IMR-90 (cell line): Measurements from ENCODE around the gene CD46. TPM values are rescaled to one million over a fixed set of nuclear protein-coding genes. Genes with fewer than 3 reads are reported as not detected.

Source experiments
- ATAC-seq: fragments of 200-7000 bp; cut with Tn5 transposase; 2 replicates; pipeline ENCODE4 v1.9.1; 2020; ENCODE audit warnings: low read depth, mild to moderate bottlenecking, moderate library complexity
- BruUV-seq: library from RNA; stranded (reverse); fragments of 400-500 nt; replicated peaks from 2 replicates; lab custom pipeline; 2021; lab: Mats Ljungman, UMichigan
- CTCF ChIA-PET: fragments of 300-600 bp; formaldehyde crosslinking; extraction: SDS; loops from one replicate; lab custom pipeline; 2021; ENCODE audit warnings: antibody characterized with exemption; lab: Yijun Ruan, JAX
- POLR2A ChIA-PET: fragments of 300-600 bp; sonication (Branson Sonifier 250); formaldehyde crosslinking; loops from one replicate; lab custom pipeline; 2022; ENCODE audit warnings: antibody characterized with exemption; ENCODE audit not compliant: unreplicated experiment; lab: Charles Lee
- DNase-seq: peaks from one replicate; pipeline ENCODE4 v3.0.0; 2013
- H2AFZ ChIP-seq: replicated peaks from 2 replicates; pipeline ENCODE3; 2013; ENCODE audit warnings: low read length, mild to moderate bottlenecking; ENCODE audit not compliant: poor library complexity
- H2AK5ac ChIP-seq: 2 replicates; pipeline ENCODE4 v1.6.1; 2013; ENCODE audit warnings: low read depth, low read length, inconsistent platforms
- H2AK9ac ChIP-seq: replicated peaks from 2 replicates; pipeline ENCODE3; 2013; ENCODE audit warnings: mild to moderate bottlenecking, low read depth, low read length, moderate library complexity; ENCODE audit not compliant: poor library complexity
- H2BK120ac ChIP-seq: 2 replicates; pipeline ENCODE4 v1.6.1; 2013; ENCODE audit warnings: low read depth, low read length, inconsistent platforms
- H2BK15ac ChIP-seq: 3 replicates; pipeline ENCODE4 v1.6.1; 2013; ENCODE audit warnings: low read depth, low read length, inconsistent platforms
- H2BK20ac ChIP-seq: 2 replicates; pipeline ENCODE4 v1.6.1; 2013; ENCODE audit warnings: low read depth, mild to moderate bottlenecking, inconsistent platforms, low read length, moderate library complexity
- H2BK5ac ChIP-seq: 2 replicates; pipeline ENCODE4 v1.6.1; 2013; ENCODE audit warnings: mild to moderate bottlenecking, low read depth, low read length, inconsistent platforms; ENCODE audit not compliant: poor library complexity, severe bottlenecking
- H3K14ac ChIP-seq: replicated peaks from 2 replicates; pipeline ENCODE4 v1.6.1; 2013; ENCODE audit warnings: low read depth, low read length, inconsistent platforms
- H3K18ac ChIP-seq: 2 replicates; pipeline ENCODE4 v1.6.1; 2013; ENCODE audit warnings: low read depth, low read length, control low read depth
- H3K23ac ChIP-seq: 2 replicates; pipeline ENCODE4 v1.6.1; 2013; ENCODE audit warnings: low read depth, low read length, inconsistent platforms
- H3K27ac ChIP-seq: 2 replicates; pipeline ENCODE4 v1.5.1; 2013; ENCODE audit warnings: mild to moderate bottlenecking, control low read depth, low read length; ENCODE audit not compliant: insufficient read depth
- H3K27me3 ChIP-seq: 2 replicates; pipeline ENCODE4 v1.6.1; 2013; ENCODE audit warnings: low read length; ENCODE audit not compliant: control insufficient read depth, insufficient read depth
- H3K36me3 ChIP-seq: 2 replicates; pipeline ENCODE4 v1.6.1; 2013; ENCODE audit warnings: low read length, mixed read lengths; ENCODE audit not compliant: control insufficient read depth, insufficient read depth
- H3K4ac ChIP-seq: 2 replicates; pipeline ENCODE4 v1.6.1; 2013; ENCODE audit warnings: low read depth, low read length, inconsistent platforms
- H3K4me1 ChIP-seq: 2 replicates; pipeline ENCODE4 v1.6.1; 2013; ENCODE audit warnings: low read length, mixed read lengths; ENCODE audit not compliant: control insufficient read depth, insufficient read depth
- H3K4me2 ChIP-seq: 2 replicates; pipeline ENCODE4 v1.6.1; 2013; ENCODE audit warnings: low read depth, mild to moderate bottlenecking, control low read depth, low read length, moderate library complexity
- H3K4me3 ChIP-seq: 2 replicates; pipeline ENCODE4 v1.5.1; 2013; ENCODE audit warnings: low read depth, mild to moderate bottlenecking, control low read depth, low read length, moderate library complexity; ENCODE audit not compliant: insufficient read depth
- H3K56ac ChIP-seq: 2 replicates; pipeline ENCODE4 v1.6.1; 2013; ENCODE audit warnings: low read length, inconsistent platforms; ENCODE audit not compliant: insufficient read depth; ENCODE audit errors: extremely low read depth
- H3K79me1 ChIP-seq, 2 experiments: 2 replicates each; pipeline ENCODE4 v1.6.1; 2013; ENCODE audit warnings: low read length in 2 of 2, inconsistent platforms in 1 of 2, low read depth in 1 of 2
- H3K9ac ChIP-seq: 2 replicates; pipeline ENCODE4 v1.6.1; 2013; ENCODE audit warnings: low read depth, low read length, control low read depth
- H3K9me1 ChIP-seq: 2 replicates; pipeline ENCODE4 v1.6.1; 2013; ENCODE audit warnings: low read length, inconsistent platforms; ENCODE audit not compliant: insufficient read depth
- H3K9me3 ChIP-seq: 2 replicates; pipeline ENCODE4 v1.6.1; 2013; ENCODE audit warnings: low read length; ENCODE audit not compliant: control insufficient read depth, insufficient read depth
- H4K20me1 ChIP-seq: 2 replicates; pipeline ENCODE4 v1.6.1; 2013; ENCODE audit warnings: low read length, inconsistent platforms; ENCODE audit not compliant: insufficient read depth
- H4K5ac ChIP-seq: 2 replicates; pipeline ENCODE4 v1.6.1; 2013; ENCODE audit warnings: mild to moderate bottlenecking, low read depth, low read length, control low read depth
- H4K8ac ChIP-seq, 2 experiments: 2 replicates each; pipeline ENCODE4 v1.6.1; 2013; ENCODE audit warnings: low read depth in 2 of 2, low read length in 2 of 2, control low read depth in 1 of 2, inconsistent platforms in 1 of 2
- H4K91ac ChIP-seq: 2 replicates; pipeline ENCODE4 v1.6.1; 2013; ENCODE audit warnings: low read depth, low read length, inconsistent platforms; ENCODE audit not compliant: insufficient read depth
- BHLHE40 ChIP-seq: fragments of 150-350 bp; IDR thresholded peaks from 2 replicates; pipeline ENCODE4 v1.6.1; 2016; ENCODE audit warnings: mild to moderate bottlenecking, low read depth, low read length
- CEBPB ChIP-seq: IDR thresholded peaks from 2 replicates; pipeline ENCODE4 v1.6.1; 2012; ENCODE audit warnings: low read depth, low read length, improper control_type of control experiment
- CHD1 ChIP-seq: IDR thresholded peaks from 2 replicates; pipeline ENCODE4 v1.6.1; 2012; ENCODE audit warnings: low read depth, low read length, improper control_type of control experiment
- CTCF ChIP-seq: conservative IDR thresholded peaks from 2 replicates; pipeline ENCODE4 v1.5.1; 2012; ENCODE audit warnings: mild to moderate bottlenecking, low read depth, low read length, improper control_type of control experiment
- FOS ChIP-seq: fragments of 150-350 bp; IDR thresholded peaks from 2 replicates; pipeline ENCODE4 v1.6.1; 2016; ENCODE audit warnings: low read depth, low read length
- MAFK ChIP-seq: IDR thresholded peaks from 2 replicates; pipeline ENCODE4 v1.6.1; 2012; ENCODE audit warnings: low read depth, low read length, improper control_type of control experiment
- MAZ ChIP-seq: IDR thresholded peaks from 2 replicates; pipeline ENCODE4 v1.6.1; 2012; ENCODE audit warnings: low read depth, mild to moderate bottlenecking, low read length, improper control_type of control experiment, moderate library complexity, borderline replicate concordance
- MXI1 ChIP-seq: IDR thresholded peaks from 2 replicates; pipeline ENCODE4 v1.6.1; 2012; ENCODE audit warnings: low read depth, mild to moderate bottlenecking, low read length, moderate library complexity, borderline replicate concordance
- NFE2L2 ChIP-seq: fragments of 150-350 bp; IDR thresholded peaks from 2 replicates; pipeline ENCODE4 v1.6.1; 2016; ENCODE audit warnings: low read depth, mild to moderate bottlenecking, low read length
- POLR2A ChIP-seq: IDR thresholded peaks from 2 replicates; pipeline ENCODE4 v1.6.1; 2012; ENCODE audit warnings: mild to moderate bottlenecking, low read depth, low read length
- RAD21 ChIP-seq: IDR thresholded peaks from 2 replicates; pipeline ENCODE4 v1.6.1; 2012; ENCODE audit warnings: low read length, improper control_type of control experiment
- RCOR1 ChIP-seq: IDR thresholded peaks from 2 replicates; pipeline ENCODE4 v1.6.1; 2012; ENCODE audit warnings: mild to moderate bottlenecking, low read length, improper control_type of control experiment; ENCODE audit not compliant: insufficient replicate concordance
- RFX5 ChIP-seq: IDR thresholded peaks from 2 replicates; pipeline ENCODE4 v1.8.0; 2012; ENCODE audit warnings: low read depth, mild to moderate bottlenecking, low read length, moderate library complexity
- SMC3 ChIP-seq: fragments of 150-350 bp; IDR thresholded peaks from 2 replicates; pipeline ENCODE4 v1.6.1; 2016; ENCODE audit warnings: low read depth, mild to moderate bottlenecking, antibody characterized with exemption, low read length, moderate library complexity
- WGBS, 2 experiments: methylation state at CpG; one replicate each; pipeline versions ENCODE4 v1.1.5 to v1.1.7; 2013; ENCODE audit warnings: missing lambda C conversion rate in 2 of 2; ENCODE audit not compliant: insufficient read length in 1 of 2; ENCODE audit errors: extremely low coverage in 2 of 2; 5-methylcytosine and 5-hydroxymethylcytosine counted together
- dilution Hi-C: fragments of 300-500 bp; cut with HindIII; formaldehyde crosslinking; loops from one replicate; pipeline ENCODE4 v1.14.3; 2018; ENCODE audit warnings: low sequenced_read_pairs; ENCODE audit not compliant: unreplicated experiment
- in situ Hi-C: fragments of 300-500 bp; cut with MboI; formaldehyde crosslinking; loops from 3 replicates; pipeline ENCODE4 v1.14.3; 2019; ENCODE audit warnings: low sequenced_read_pairs, inconsistent platforms, mixed read lengths
- intact Hi-C: fragments of 100-400 bp; cut with micrococcal nuclease; formaldehyde crosslinking; loops from 2 replicates; pipeline ENCODE4 v1.10.0; 2022
- polyA plus RNA-seq, 3 experiments: library from polyadenylated mRNA; depleted of rRNA; stranded (reverse); fragments of >200 nt; gene quantifications; 2 replicates each; pipeline ENCODE4 v1.2.3, GENCODE V29; 2012; ENCODE audit warnings: low replicate concordance in 1 of 3
- total RNA-seq: library from RNA; depleted of rRNA; stranded (reverse); fragments of >200 nt; gene quantifications from 2 replicates; pipeline ENCODE4 v1.2.3, GENCODE V29; 2012
- TF ChIP-seq, protein P1 (sequence below): fragments of 150-350 bp; IDR thresholded peaks from 2 replicates; pipeline ENCODE4 v1.6.1; 2016; ENCODE audit warnings: low read depth, mild to moderate bottlenecking, low read length, moderate library complexity, borderline replicate concordance

Gene CD46
- total and polyA plus RNA-seq, 2 of the 4 experiments (the other 2 are of a cell fraction): 37.1 to 82.0 TPM

DNA sequence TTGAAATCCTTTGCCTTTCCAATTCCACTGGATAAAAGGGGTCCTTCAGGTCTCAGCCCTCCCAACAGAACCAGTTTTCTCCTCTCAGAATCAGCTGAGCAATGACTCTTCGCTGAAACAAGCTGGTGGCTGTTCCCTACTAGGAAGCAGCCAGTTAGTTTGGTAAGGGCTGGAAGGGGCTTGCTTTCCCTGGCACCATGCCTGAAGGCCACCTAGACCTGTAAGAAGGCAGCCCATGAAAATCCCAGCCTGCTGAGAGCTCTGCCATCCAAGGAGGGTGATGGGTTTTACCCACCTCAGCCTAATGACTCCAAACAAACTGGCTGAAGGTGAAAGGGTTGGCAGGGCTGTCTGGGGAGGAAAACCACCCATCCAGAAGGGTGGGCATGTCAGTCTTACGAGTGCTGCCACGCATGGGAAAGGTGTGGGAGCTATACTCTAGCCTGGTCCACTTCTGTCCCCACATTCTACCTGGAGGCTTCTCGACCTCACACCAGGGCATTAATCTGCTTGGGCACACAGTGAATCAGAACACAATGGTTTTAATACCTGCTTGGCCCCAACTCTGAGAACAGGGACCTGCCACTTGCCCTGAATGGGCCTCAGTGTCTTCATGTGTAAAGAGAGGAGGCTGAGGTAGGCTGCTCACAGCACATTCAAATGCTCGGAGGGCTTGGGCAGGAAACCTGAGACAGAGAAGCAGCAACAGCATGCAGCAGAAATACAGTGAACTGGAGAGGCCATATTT is 53.0 kb downstream of the CD46 start:
- Histone ChIP-seq H2AFZ (no peak overlapping the region), H2AK5ac (peak overlapping the region; percentile 75; the same call in 1 of the 2 replicates), H4K8ac (peak overlapping the region in 1 of 2 experiments; percentile 11; a peak in 2 of 4 replicates), H4K91ac (peak overlapping the region; percentile 73; the same call in 1 of the 2 replicates), H4K20me1 (no peaks in the 10 kb centered on the region), H4K5ac (peak overlapping the region; percentile 55; the same call in 1 of the 2 replicates), H3K14ac (peak overlapping the region; percentile 65; the same call in 1 of the 2 replicates), H3K9me3 (no peaks in the 10 kb centered on the region), H3K4me3 (no peak overlapping the region), H3K18ac (0 out of 2 replicates have a peak overlapping the region, but pooled peaks have one; percentile 26), H3K4ac (peak overlapping the region; percentile 39), H3K4me1 (peaks cover 9% of the 10 kb centered on the region), H3K36me3 (peaks cover 22% of the 10 kb centered on the region; the same call in 1 of the 2 replicates), H3K23ac (no peak overlapping the region; the same call in 1 of the 2 replicates), H3K9ac (no peak overlapping the region), H3K9me1 (peaks cover 23% of the 10 kb centered on the region; the same call in 1 of the 2 replicates), H3K4me2 (no peak overlapping the region), H3K27me3 (no peaks in the 10 kb centered on the region), H2BK5ac (no peak overlapping the region), H2AK9ac (no peak overlapping the region), H2BK120ac (peak overlapping the region; percentile 70), H3K27ac (no peak overlapping the region), H2BK15ac (peak overlapping the region; percentile 79; the same call in 2 of the 3 replicates), H3K79me1 (peaks cover 0 to 9% of the 10 kb centered on the region in 2 experiments; a peak in 1 of 4 replicates), H3K56ac (no peak overlapping the region), H2BK20ac (peak overlapping the region; percentile 38)
- no peak for ATAC-seq
- CTCF ChIA-PET: no interaction called here
- intact Hi-C loops: no loop called here
- dilution Hi-C loops: no loop called here
- in situ Hi-C loops: no loop called here
- POLR2A ChIA-PET: no interaction called here
- no peak for DNase-seq
- no TSS peak for BruUV-seq
- no CpG with 5 or more reads among the region's 5 CpGs for WGBS, 2 experiments
- TF ChIP-seq CEBPB: no peak
- no peak for TF ChIP-seq SMC3
- TF ChIP-seq FOS: no peak
- no peak for TF ChIP-seq MAFK
- no peak for TF ChIP-seq POLR2A
- TF ChIP-seq CTCF: no peak
- no peak for TF ChIP-seq RCOR1
- TF ChIP-seq RFX5: no peak
- no peak for TF ChIP-seq NFE2L2
- no peak for TF ChIP-seq CHD1
- TF ChIP-seq BHLHE40: no peak
- TF ChIP-seq, protein P1, sequence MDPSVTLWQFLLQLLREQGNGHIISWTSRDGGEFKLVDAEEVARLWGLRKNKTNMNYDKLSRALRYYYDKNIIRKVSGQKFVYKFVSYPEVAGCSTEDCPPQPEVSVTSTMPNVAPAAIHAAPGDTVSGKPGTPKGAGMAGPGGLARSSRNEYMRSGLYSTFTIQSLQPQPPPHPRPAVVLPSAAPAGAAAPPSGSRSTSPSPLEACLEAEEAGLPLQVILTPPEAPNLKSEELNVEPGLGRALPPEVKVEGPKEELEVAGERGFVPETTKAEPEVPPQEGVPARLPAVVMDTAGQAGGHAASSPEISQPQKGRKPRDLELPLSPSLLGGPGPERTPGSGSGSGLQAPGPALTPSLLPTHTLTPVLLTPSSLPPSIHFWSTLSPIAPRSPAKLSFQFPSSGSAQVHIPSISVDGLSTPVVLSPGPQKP: no peak
- TF ChIP-seq RAD21: no peak
- no peak for TF ChIP-seq MXI1
- TF ChIP-seq MAZ: no peak
